Measurements from ENCODE around the gene P2RX6. TPM values are rescaled to one million over a fixed set of nuclear protein-coding genes. Genes with fewer than 3 reads are reported as not detected.

P2RX6 gene
- total and polyA plus RNA-seq, 9 of the 15 experiments (the other 6 are each of a cell fraction or from before 2014, with no cell fraction given) = 0.01 to 3.9 (median 1.5) TPM; not detected in 1

DNA sequence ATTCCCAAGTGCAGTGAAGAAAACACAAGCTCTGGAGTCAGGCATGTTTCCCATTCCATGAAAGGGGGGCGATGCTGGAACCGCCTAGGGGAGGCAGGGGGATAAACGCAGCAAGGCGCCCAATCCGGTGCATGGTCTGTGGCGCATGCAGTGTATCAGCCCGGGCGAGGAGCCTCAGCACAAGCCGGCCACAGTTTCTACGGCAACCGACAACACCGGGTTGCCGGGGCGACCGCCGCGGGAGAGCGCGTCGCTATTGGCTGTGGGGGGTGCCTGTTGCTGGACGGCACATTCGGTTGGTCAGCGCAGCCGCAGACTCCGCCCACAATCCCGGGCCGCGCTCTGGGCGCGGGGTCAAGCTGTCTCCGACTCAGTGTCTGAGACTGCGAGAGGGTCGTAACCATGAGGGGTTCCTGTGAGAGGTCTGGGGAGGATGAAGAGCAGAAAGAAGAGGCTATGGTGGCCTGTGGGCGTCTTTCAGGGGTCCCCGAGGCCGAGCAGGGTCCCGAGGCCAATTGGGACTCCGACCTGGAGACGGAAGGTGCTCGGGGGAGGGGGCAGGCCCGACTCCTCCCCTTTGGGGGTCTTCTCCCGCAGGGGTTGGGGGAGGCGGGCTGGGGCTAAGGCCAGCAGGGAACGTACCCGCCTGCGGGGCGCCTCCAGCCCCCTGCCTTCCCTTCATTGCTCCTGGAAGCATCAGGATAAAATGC lies 30.8 kb downstream of the P2RX6 start, which contains the start of gene LRRC74B (continued):
- TF ChIP-seq, protein P1, sequence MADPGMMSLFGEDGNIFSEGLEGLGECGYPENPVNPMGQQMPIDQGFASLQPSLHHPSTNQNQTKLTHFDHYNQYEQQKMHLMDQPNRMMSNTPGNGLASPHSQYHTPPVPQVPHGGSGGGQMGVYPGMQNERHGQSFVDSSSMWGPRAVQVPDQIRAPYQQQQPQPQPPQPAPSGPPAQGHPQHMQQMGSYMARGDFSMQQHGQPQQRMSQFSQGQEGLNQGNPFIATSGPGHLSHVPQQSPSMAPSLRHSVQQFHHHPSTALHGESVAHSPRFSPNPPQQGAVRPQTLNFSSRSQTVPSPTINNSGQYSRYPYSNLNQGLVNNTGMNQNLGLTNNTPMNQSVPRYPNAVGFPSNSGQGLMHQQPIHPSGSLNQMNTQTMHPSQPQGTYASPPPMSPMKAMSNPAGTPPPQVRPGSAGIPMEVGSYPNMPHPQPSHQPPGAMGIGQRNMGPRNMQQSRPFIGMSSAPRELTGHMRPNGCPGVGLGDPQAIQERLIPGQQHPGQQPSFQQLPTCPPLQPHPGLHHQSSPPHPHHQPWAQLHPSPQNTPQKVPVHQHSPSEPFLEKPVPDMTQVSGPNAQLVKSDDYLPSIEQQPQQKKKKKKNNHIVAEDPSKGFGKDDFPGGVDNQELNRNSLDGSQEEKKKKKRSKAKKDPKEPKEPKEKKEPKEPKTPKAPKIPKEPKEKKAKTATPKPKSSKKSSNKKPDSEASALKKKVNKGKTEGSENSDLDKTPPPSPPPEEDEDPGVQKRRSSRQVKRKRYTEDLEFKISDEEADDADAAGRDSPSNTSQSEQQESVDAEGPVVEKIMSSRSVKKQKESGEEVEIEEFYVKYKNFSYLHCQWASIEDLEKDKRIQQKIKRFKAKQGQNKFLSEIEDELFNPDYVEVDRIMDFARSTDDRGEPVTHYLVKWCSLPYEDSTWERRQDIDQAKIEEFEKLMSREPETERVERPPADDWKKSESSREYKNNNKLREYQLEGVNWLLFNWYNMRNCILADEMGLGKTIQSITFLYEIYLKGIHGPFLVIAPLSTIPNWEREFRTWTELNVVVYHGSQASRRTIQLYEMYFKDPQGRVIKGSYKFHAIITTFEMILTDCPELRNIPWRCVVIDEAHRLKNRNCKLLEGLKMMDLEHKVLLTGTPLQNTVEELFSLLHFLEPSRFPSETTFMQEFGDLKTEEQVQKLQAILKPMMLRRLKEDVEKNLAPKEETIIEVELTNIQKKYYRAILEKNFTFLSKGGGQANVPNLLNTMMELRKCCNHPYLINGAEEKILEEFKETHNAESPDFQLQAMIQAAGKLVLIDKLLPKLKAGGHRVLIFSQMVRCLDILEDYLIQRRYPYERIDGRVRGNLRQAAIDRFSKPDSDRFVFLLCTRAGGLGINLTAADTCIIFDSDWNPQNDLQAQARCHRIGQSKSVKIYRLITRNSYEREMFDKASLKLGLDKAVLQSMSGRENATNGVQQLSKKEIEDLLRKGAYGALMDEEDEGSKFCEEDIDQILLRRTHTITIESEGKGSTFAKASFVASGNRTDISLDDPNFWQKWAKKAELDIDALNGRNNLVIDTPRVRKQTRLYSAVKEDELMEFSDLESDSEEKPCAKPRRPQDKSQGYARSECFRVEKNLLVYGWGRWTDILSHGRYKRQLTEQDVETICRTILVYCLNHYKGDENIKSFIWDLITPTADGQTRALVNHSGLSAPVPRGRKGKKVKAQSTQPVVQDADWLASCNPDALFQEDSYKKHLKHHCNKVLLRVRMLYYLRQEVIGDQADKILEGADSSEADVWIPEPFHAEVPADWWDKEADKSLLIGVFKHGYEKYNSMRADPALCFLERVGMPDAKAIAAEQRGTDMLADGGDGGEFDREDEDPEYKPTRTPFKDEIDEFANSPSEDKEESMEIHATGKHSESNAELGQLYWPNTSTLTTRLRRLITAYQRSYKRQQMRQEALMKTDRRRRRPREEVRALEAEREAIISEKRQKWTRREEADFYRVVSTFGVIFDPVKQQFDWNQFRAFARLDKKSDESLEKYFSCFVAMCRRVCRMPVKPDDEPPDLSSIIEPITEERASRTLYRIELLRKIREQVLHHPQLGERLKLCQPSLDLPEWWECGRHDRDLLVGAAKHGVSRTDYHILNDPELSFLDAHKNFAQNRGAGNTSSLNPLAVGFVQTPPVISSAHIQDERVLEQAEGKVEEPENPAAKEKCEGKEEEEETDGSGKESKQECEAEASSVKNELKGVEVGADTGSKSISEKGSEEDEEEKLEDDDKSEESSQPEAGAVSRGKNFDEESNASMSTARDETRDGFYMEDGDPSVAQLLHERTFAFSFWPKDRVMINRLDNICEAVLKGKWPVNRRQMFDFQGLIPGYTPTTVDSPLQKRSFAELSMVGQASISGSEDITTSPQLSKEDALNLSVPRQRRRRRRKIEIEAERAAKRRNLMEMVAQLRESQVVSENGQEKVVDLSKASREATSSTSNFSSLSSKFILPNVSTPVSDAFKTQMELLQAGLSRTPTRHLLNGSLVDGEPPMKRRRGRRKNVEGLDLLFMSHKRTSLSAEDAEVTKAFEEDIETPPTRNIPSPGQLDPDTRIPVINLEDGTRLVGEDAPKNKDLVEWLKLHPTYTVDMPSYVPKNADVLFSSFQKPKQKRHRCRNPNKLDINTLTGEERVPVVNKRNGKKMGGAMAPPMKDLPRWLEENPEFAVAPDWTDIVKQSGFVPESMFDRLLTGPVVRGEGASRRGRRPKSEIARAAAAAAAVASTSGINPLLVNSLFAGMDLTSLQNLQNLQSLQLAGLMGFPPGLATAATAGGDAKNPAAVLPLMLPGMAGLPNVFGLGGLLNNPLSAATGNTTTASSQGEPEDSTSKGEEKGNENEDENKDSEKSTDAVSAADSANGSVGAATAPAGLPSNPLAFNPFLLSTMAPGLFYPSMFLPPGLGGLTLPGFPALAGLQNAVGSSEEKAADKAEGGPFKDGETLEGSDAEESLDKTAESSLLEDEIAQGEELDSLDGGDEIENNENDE (IDR thresholded peaks at IDR 0.05; ENCODE audit: low read depth, low read length) = peak; percentile 26
- TF ChIP-seq MEF2D (tag; conservative IDR thresholded peaks at IDR 0.05; ENCODE audit: low read depth) (no peak), HCFC1 (IDR thresholded peaks at IDR 0.05; ENCODE audit: low read depth, low read length) (peak; percentile 49; the same call in 1 of the 2 replicates), PHB (CRISPR knock-in tag; IDR thresholded peaks at IDR 0.05) (no peak; the same call in none of the 2 replicates), U2AF1 (optimal IDR thresholded peaks at IDR 0.05; ENCODE audit: low read depth, low read length) (no peak)
- TF ChIP-seq, protein P2, sequence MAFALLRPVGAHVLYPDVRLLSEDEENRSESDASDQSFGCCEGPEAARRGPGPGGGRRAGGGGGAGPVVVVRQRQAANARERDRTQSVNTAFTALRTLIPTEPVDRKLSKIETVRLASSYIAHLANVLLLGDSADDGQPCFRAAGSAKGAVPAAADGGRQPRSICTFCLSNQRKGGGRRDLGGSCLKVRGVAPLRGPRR (CRISPR knock-in tag; IDR thresholded peaks at IDR 0.05) = no peak
- TF ChIP-seq, protein P3, sequence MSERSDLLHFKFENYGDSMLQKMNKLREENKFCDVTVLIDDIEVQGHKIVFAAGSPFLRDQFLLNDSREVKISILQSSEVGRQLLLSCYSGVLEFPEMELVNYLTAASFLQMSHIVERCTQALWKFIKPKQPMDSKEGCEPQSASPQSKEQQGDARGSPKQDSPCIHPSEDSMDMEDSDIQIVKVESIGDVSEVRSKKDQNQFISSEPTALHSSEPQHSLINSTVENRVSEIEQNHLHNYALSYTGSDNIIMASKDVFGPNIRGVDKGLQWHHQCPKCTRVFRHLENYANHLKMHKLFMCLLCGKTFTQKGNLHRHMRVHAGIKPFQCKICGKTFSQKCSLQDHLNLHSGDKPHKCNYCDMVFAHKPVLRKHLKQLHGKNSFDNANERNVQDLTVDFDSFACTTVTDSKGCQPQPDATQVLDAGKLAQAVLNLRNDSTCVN (CRISPR knock-in tag; IDR thresholded peaks at IDR 0.05) = 0 out of 2 replicates have a peak, but pooled peaks have one; percentile 5
- TF ChIP-seq, protein P4, sequence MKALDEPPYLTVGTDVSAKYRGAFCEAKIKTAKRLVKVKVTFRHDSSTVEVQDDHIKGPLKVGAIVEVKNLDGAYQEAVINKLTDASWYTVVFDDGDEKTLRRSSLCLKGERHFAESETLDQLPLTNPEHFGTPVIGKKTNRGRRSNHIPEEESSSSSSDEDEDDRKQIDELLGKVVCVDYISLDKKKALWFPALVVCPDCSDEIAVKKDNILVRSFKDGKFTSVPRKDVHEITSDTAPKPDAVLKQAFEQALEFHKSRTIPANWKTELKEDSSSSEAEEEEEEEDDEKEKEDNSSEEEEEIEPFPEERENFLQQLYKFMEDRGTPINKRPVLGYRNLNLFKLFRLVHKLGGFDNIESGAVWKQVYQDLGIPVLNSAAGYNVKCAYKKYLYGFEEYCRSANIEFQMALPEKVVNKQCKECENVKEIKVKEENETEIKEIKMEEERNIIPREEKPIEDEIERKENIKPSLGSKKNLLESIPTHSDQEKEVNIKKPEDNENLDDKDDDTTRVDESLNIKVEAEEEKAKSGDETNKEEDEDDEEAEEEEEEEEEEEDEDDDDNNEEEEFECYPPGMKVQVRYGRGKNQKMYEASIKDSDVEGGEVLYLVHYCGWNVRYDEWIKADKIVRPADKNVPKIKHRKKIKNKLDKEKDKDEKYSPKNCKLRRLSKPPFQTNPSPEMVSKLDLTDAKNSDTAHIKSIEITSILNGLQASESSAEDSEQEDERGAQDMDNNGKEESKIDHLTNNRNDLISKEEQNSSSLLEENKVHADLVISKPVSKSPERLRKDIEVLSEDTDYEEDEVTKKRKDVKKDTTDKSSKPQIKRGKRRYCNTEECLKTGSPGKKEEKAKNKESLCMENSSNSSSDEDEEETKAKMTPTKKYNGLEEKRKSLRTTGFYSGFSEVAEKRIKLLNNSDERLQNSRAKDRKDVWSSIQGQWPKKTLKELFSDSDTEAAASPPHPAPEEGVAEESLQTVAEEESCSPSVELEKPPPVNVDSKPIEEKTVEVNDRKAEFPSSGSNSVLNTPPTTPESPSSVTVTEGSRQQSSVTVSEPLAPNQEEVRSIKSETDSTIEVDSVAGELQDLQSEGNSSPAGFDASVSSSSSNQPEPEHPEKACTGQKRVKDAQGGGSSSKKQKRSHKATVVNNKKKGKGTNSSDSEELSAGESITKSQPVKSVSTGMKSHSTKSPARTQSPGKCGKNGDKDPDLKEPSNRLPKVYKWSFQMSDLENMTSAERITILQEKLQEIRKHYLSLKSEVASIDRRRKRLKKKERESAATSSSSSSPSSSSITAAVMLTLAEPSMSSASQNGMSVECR (CRISPR knock-in tag; IDR thresholded peaks at IDR 0.05) = peak; percentile 91

Data from K562 (cell line).